ENCODE measurements around the gene CSNK1E.

Gene CSNK1E

GRCh38 chr22:38267086-38267485 lies 50.1 kb downstream of the CSNK1E start:
- no peak for FAIRE-seq
- DNase-seq (ENCODE audit: insufficient read length, low spot score): no peak
- TF ChIP-seq POLR2A (IDR thresholded peaks at IDR 0.05; ENCODE audit: low read depth, low read length): no peak

DNA sequence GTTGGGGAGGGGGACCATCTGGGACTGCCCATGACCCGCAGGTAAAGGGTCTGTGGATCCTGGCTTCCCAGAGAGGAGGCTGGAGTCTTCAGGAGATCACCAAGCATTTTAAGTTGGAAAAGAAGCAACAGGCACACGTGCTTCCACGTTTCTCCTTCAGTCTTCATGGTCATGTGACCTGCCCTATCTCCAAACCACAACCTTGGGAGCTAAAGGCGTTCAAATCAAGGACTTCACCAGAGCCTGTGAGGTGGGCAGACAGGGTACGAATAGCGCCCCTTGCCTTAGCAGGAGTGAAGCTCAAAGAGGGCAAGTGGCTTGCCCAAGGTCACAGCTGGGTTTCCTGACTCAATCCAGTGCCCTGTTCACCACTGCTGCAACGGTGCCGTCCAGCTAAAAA lies 51.1 kb downstream of the CSNK1E start:
- DNase-seq (ENCODE audit: insufficient read length, low spot score) (no peak), FAIRE-seq (no peak)
- no peak for TF ChIP-seq POLR2A (IDR thresholded peaks at IDR 0.05; ENCODE audit: low read depth, low read length)

- no peak for FAIRE-seq
Observed at GRCh38 chr22:38264322-38264843, 52.9 kb downstream of the CSNK1E start.

GRCh38 chr22:38262051-38262795 lies 55.0 kb downstream of the CSNK1E start:
- DNase-seq (ENCODE audit: insufficient read length, low spot score) (peak; percentile 22), FAIRE-seq (no peak)
- no peak for TF ChIP-seq POLR2A (IDR thresholded peaks at IDR 0.05; ENCODE audit: low read depth, low read length)

More at GRCh38 chr22:38264322-38264843, 52.9 kb downstream of the CSNK1E start:
- DNase-seq (ENCODE audit: insufficient read length, low spot score): no peak
- no peak for TF ChIP-seq POLR2A (IDR thresholded peaks at IDR 0.05; ENCODE audit: low read depth, low read length)

GRCh38 chr22:38260761-38261681 lies 56.2 kb downstream of the CSNK1E start:
- no peak for FAIRE-seq
- TF ChIP-seq POLR2A (IDR thresholded peaks at IDR 0.05; ENCODE audit: low read depth, low read length): no peak
- no peak for DNase-seq (ENCODE audit: insufficient read length, low spot score)

DNA sequence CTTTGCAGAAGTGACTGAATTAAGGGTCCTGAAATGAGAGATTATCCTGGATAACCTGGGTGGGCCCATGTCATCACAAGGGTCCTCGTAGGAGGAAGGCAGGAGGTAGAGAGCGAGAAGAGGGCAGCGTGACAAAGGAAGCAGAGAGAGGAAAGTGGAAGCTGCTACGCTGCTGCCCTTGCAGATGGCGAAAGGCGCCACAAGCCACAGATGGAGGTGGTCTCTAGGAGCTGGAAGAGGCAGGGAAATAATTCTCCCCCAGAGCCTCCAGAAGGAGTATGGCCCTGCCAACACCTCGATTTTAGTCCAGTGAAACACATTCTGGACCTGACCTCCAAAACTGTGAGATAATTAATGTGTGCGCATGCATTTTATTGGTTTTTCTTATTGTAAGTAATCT lies 57.9 kb downstream of the CSNK1E start:
- no peak for DNase-seq (ENCODE audit: insufficient read length, low spot score)

DNA sequence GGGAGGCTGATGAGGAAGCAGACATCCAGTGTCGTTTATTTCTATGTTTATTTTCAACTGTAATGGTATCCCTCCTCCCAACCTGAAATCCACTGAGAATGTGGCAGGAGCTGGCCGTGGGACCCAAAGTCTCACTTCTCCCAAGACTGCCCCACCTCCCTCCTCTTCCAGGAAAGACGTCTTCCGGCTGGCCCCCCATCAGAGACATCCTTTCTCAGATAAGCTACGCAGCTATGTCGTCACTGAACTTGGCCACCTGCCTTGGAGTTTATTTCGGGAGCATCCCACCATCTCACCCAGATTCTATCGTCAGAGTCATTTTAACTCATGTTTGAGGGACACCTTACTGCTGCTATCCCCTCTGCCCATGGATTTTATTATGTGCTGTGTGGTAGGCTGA lies 58.3 kb downstream of the CSNK1E start:
- no peak for DNase-seq (ENCODE audit: insufficient read length, low spot score)
- FAIRE-seq: no peak
- no peak for TF ChIP-seq POLR2A (IDR thresholded peaks at IDR 0.05; ENCODE audit: low read depth, low read length)

More for the DNA sequence above, 57.9 kb downstream of the CSNK1E start:
- no peak for FAIRE-seq
- no peak for TF ChIP-seq POLR2A (IDR thresholded peaks at IDR 0.05; ENCODE audit: low read depth, low read length)

GRCh38 chr22:38257650-38258250 lies 59.5 kb downstream of the CSNK1E start:
- no peak for TF ChIP-seq POLR2A (IDR thresholded peaks at IDR 0.05; ENCODE audit: low read depth, low read length)
- DNase-seq (ENCODE audit: insufficient read length, low spot score) (no peak), FAIRE-seq (no peak)

DNA sequence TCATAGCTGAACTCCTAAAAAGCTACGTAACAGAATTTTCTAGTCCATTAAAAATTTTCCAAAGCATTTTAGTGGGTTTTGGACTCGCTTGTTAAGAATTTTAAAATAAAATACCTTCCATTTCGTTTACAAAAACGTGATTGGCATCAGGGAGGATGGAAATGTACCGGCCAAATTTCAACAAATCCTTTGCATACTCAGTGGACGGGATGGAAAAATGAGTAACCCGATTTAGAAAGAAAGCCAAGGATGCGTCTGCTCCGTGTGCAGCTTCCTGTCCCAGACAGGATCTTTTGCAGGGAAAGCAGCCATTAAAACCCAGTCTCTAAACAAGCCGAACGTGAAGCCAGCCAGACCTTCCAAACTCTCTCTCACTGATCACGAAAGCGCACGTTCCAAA lies 60.1 kb downstream of the CSNK1E start:
- FAIRE-seq (no peak), DNase-seq (ENCODE audit: insufficient read length, low spot score) (no peak)
- no peak for TF ChIP-seq POLR2A (IDR thresholded peaks at IDR 0.05; ENCODE audit: low read depth, low read length)

GRCh38 chr22:38255697-38256096 lies 61.5 kb downstream of the CSNK1E start:
- FAIRE-seq (no peak), DNase-seq (ENCODE audit: insufficient read length, low spot score) (no peak)
- TF ChIP-seq POLR2A (IDR thresholded peaks at IDR 0.05; ENCODE audit: low read depth, low read length): no peak

- DNase-seq (ENCODE audit: insufficient read length, low spot score) (no peak), FAIRE-seq (no peak)
- TF ChIP-seq POLR2A (IDR thresholded peaks at IDR 0.05; ENCODE audit: low read depth, low read length): no peak
Observed at GRCh38 chr22:38251341-38251692, 65.9 kb downstream of the CSNK1E start.

- FAIRE-seq (no peak), DNase-seq (ENCODE audit: insufficient read length, low spot score) (no peak)
- TF ChIP-seq POLR2A (IDR thresholded peaks at IDR 0.05; ENCODE audit: low read depth, low read length): no peak
Observed at GRCh38 chr22:38250643-38251340, 66.4 kb downstream of the CSNK1E start.

GRCh38 chr22:38249803-38250642 lies 67.2 kb downstream of the CSNK1E start:
- no peak for FAIRE-seq
- no peak for DNase-seq (ENCODE audit: insufficient read length, low spot score)
- no peak for TF ChIP-seq POLR2A (IDR thresholded peaks at IDR 0.05; ENCODE audit: low read depth, low read length)

Data from H54 (cell line).